Skeletal muscle tissue (tissue), 4 donors: ENCODE results near the gene CYB5R3. TPM values are rescaled to one million over a fixed set of nuclear protein-coding genes. Genes with fewer than 3 reads are reported as not detected.
"Not testable (repeated sequence)": the region's sequence is repeated elsewhere in the genome, so short reads cannot be mapped to it uniquely, and the experiment has no call there.

Source experiments
- H3K27ac ChIP-seq: one replicate; pipeline ENCODE4 v1.7.0; 2013; ENCODE audit warnings: mild to moderate bottlenecking, low read depth, low read length, inconsistent platforms
- H3K27me3 ChIP-seq, 3 donors: one replicate each; pipeline ENCODE4 v1.7.0; 2013; ENCODE audit warnings: low read length in 3 of 3; ENCODE audit not compliant: control insufficient read depth in 3 of 3, insufficient read depth in 3 of 3
- H3K36me3 ChIP-seq, 3 donors: one replicate each; pipeline ENCODE4 v1.7.0; 2013; ENCODE audit warnings: low read length in 3 of 3; ENCODE audit not compliant: control insufficient read depth in 3 of 3, insufficient read depth in 3 of 3
- H3K4me1 ChIP-seq, 3 donors: one replicate each; pipeline ENCODE4 v1.7.0; 2013; ENCODE audit warnings: low read length in 3 of 3, mild to moderate bottlenecking in 3 of 3; ENCODE audit not compliant: control insufficient read depth in 3 of 3, insufficient read depth in 3 of 3
- H3K4me3 ChIP-seq, 3 donors: one replicate each; pipeline ENCODE4 v1.7.0; 2013; ENCODE audit warnings: low read length in 3 of 3
- H3K9ac ChIP-seq, 3 donors: one replicate each; pipeline ENCODE4 v1.7.0; 2013; ENCODE audit warnings: low read length in 3 of 3, mild to moderate bottlenecking in 3 of 3, moderate library complexity in 2 of 3, low read depth in 1 of 3
- H3K9me3 ChIP-seq, 3 donors: one replicate each; pipeline ENCODE4 v1.7.0; 2013; ENCODE audit warnings: low read length in 3 of 3; ENCODE audit not compliant: control insufficient read depth in 3 of 3
- total RNA-seq: library from RNA; depleted of rRNA; stranded (reverse); fragments of >200 nt; gene quantifications from one replicate; pipeline ENCODE4 v1.2.3, GENCODE V29; 2014
- donor health status: Osteomylitis.

The CYB5R3 gene
- total RNA-seq, 1 donor from 2014 or later, result 28.7 TPM

- peaks cover 47 to 53% (median 53%) of the 10 kb centered on the region in 3 donors for H3K36me3 ChIP-seq
- no peaks in the 10 kb centered on the region for H3K27me3 ChIP-seq
- H3K27ac ChIP-seq, result no peak overlapping the region
- no peak overlapping the region for H3K4me3 ChIP-seq
- H3K9me3 ChIP-seq, result no peaks in the 10 kb centered on the region
- H3K4me1 ChIP-seq, result peaks cover 3 to 10% (median 4%) of the 10 kb centered on the region in 3 donors
- no peak overlapping the region for H3K9ac ChIP-seq
These were observed 64.1 kb downstream of the CYB5R3 start for GRCh38 chr22:42585096-42585495.

- Histone ChIP-seq H3K4me3 (no peak overlapping the region), H3K36me3 (peaks cover 44 to 52% (median 49%) of the 10 kb centered on the region in 3 donors), H3K9ac (no peak overlapping the region), H3K9me3 (no peaks in the 10 kb centered on the region), H3K27ac (no peak overlapping the region), H3K4me1 (peaks cover 3 to 10% (median 4%) of the 10 kb centered on the region in 3 donors), H3K27me3 (no peaks in the 10 kb centered on the region)
These were observed 64.7 kb downstream of the CYB5R3 start for GRCh38 chr22:42584364-42584940.

DNA sequence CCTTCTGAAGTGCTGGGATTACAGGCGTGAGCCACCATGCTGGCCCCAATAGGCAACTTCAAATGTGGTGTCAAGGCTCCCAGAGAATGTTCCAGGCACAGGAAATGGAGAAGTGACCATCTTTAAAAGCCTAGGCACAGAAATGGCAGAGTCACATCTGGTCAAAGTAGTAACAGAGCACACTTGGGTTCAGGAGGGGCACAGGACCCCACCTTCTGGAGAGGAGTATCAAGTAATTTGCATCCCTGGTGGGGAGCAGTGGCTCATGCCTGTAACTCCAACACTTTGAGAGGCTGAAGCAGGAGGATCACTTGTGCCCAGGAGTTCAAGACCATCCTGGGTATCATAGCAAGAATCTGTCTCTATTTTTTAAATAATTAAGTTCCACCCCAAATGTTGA lies 66.2 kb downstream of the CYB5R3 start:
- H3K27ac ChIP-seq, result no peak overlapping the region
- peaks cover 48 to 51% (median 49%) of the 10 kb centered on the region in 3 donors for H3K36me3 ChIP-seq
- no peaks in the 10 kb centered on the region for H3K9me3 ChIP-seq
- H3K4me1 ChIP-seq, result peaks cover 3 to 10% (median 4%) of the 10 kb centered on the region in 3 donors
- no peak overlapping the region for H3K4me3 ChIP-seq
- no peaks in the 10 kb centered on the region for H3K27me3 ChIP-seq
- no peak overlapping the region for H3K9ac ChIP-seq

- peak overlapping the region; percentile 70 to 79 (median 72) for H3K9ac ChIP-seq
- H3K4me1 ChIP-seq, result peaks cover 3 to 10% (median 4%) of the 10 kb centered on the region in 3 donors
- no peaks in the 10 kb centered on the region for H3K27me3 ChIP-seq
- no peaks in the 10 kb centered on the region for H3K9me3 ChIP-seq
- H3K36me3 ChIP-seq, result peaks cover 46 to 47% (median 47%) of the 10 kb centered on the region in 3 donors
- no peak overlapping the region for H3K27ac ChIP-seq
- H3K4me3 ChIP-seq, result peak overlapping the region; percentile 67 to 78 (median 73)
These were observed 67.2 kb downstream of the CYB5R3 start for GRCh38 chr22:42581762-42582716.

- not testable (repeated sequence) for H3K4me1 ChIP-seq, H3K27me3 ChIP-seq, H3K27ac ChIP-seq, H3K9me3 ChIP-seq
- peaks cover 38 to 42% (median 41%) of the 10 kb centered on the region in 3 donors for H3K36me3 ChIP-seq
- peak overlapping the region; percentile 67 to 78 (median 73) for H3K4me3 ChIP-seq
- peak overlapping the region; percentile 70 to 79 (median 72) for H3K9ac ChIP-seq
These were observed 67.9 kb downstream of the CYB5R3 start for GRCh38 chr22:42581194-42581761.

- H3K27me3 ChIP-seq, H3K27ac ChIP-seq, H3K4me3 ChIP-seq, H3K9me3 ChIP-seq, H3K9ac ChIP-seq, H3K4me1 ChIP-seq: not testable (repeated sequence)
- H3K36me3 ChIP-seq, result peaks cover 27 to 30% (median 29%) of the 10 kb centered on the region in 3 donors
These were observed 69.2 kb downstream of the CYB5R3 start for GRCh38 chr22:42580040-42580439.

GRCh38 chr22:42577623-42578240 lies 71.5 kb downstream of the CYB5R3 start:
- Histone ChIP-seq H3K9me3 (no peaks in the 10 kb centered on the region), H3K4me3 (no peak overlapping the region), H3K36me3 (peaks cover 15 to 21% (median 16%) of the 10 kb centered on the region in 3 donors), H3K9ac (no peak overlapping the region), H3K4me1 (peaks cover 3 to 10% (median 4%) of the 10 kb centered on the region in 3 donors), H3K27ac (no peak overlapping the region), H3K27me3 (no peaks in the 10 kb centered on the region)

DNA sequence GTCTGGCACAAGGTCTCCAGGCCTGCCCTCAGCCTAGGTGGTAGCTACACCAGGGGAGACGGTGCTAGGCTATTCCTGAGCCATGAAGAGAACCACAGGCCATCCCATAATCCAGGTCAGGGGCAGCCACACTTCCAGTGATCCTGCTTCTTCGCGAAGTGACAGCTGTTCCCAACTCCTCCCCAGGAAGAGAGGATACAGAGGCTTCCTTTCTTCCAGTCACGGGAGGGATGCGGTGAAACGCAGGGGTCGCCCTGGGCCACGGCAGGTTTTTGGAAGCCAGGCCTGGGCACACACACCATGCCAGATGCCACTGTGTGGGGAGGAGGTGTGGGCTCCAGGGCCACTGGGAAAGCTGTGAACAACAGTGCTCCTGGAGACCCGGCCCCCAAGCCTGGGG lies 72.1 kb downstream of the CYB5R3 start:
- H3K9ac ChIP-seq, H3K4me3 ChIP-seq, H3K4me1 ChIP-seq, H3K27ac ChIP-seq, H3K9me3 ChIP-seq, H3K27me3 ChIP-seq: not testable (repeated sequence)
- H3K36me3 ChIP-seq, result peaks cover 16 to 21% (median 18%) of the 10 kb centered on the region in 3 donors

DNA sequence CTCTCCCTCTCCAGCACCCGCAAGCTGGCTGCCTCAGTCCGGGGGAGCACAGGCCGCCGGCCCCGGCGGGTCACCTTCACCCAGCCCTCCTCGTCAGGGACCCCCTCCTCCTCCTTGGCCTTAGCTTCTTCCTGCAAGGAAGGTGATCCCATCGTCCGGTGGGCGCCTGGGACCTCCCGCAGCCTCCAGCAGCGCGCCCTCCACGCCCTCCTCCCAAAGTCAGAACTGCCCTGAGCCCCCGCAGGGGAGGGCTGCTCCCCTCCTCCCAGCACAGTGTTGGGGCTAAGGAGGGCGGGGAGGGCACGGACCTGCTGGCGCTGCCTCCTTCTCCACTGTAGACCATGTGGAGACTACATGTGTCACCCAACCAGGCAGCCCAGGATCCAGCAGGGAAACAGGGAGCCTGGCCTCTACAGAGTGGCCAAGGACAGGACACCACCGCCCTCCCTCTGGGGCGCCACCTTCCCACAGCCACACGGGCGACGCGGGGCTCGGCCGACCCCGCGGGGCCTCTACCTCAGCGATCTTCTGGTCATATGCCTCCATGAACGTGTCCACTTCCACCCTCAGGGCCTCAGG lies 73.1 kb downstream of the CYB5R3 start:
- H3K36me3 ChIP-seq, result peaks cover 18 to 21% (median 20%) of the 10 kb centered on the region in 3 donors

More for the DNA sequence above, 73.1 kb downstream of the CYB5R3 start:
- not testable (repeated sequence) for H3K4me3 ChIP-seq, H3K27me3 ChIP-seq, H3K9ac ChIP-seq, H3K4me1 ChIP-seq, H3K27ac ChIP-seq, H3K9me3 ChIP-seq
